22Rv1 (cell line): Measurements from ENCODE around the gene EGFLAM.

Experiments
- H3K27ac ChIP-seq: fragments of 450-650 bp; 2 replicates; pipeline ENCODE4 v1.5.1; 2017
- ZFX ChIP-seq: fragments of 450-650 bp; IDR thresholded peaks from 2 replicates; pipeline ENCODE4 v1.6.1; 2017; ENCODE audit warnings: antibody characterized with exemption, borderline replicate concordance
- TF ChIP-seq, protein P1 (sequence below): fragments of 450-650 bp; IDR thresholded peaks from 2 replicates; pipeline ENCODE4 v1.5.1; 2017; ENCODE audit warnings: mild to moderate bottlenecking

The EGFLAM gene

DNA sequence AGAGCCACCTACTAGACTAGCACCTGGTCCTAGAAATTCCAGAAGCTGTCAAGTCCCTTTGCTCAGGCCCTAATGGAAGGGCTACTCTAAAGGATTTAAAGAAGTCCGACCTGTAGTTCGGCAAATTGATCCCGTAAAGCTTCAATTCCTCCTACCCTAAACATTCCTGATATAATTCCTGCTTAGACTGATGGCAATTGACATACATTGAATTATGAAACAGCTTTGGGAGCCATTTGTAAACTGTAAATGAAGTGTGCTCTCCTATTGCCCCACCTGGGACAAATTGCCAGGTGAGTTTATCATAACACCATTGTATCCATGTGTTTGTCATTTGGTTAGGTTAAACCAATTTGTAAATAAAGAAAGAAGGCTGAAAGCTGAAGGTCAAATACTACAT lies 104.4 kb downstream of the EGFLAM start:
- TF ChIP-seq ZFX: no peak
- TF ChIP-seq, protein P1, sequence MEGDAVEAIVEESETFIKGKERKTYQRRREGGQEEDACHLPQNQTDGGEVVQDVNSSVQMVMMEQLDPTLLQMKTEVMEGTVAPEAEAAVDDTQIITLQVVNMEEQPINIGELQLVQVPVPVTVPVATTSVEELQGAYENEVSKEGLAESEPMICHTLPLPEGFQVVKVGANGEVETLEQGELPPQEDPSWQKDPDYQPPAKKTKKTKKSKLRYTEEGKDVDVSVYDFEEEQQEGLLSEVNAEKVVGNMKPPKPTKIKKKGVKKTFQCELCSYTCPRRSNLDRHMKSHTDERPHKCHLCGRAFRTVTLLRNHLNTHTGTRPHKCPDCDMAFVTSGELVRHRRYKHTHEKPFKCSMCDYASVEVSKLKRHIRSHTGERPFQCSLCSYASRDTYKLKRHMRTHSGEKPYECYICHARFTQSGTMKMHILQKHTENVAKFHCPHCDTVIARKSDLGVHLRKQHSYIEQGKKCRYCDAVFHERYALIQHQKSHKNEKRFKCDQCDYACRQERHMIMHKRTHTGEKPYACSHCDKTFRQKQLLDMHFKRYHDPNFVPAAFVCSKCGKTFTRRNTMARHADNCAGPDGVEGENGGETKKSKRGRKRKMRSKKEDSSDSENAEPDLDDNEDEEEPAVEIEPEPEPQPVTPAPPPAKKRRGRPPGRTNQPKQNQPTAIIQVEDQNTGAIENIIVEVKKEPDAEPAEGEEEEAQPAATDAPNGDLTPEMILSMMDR: no peak
- H3K27ac ChIP-seq: no peak overlapping the region

DNA sequence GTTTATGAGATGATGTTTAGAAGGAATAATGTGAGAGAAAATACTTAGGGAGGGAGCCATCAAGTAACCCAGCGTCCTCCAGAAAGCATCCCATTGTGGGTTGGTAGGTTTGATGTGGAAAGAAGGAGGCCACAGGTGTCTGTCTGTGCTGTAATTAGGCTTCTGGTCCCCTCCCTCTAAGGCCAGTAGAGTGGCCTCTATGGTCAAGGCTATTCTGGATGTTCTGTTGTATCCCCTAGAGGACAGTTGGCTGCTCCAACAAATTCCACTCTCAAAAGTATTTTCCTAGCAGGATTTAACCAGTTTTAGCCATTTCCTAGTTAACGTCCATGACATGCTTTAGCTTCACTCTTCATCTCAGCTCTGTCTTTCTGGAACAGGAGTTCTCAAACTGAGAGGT lies 106.5 kb downstream of the EGFLAM start:
- H3K27ac ChIP-seq: no peak overlapping the region
- TF ChIP-seq, protein P1: no peak
- no peak for TF ChIP-seq ZFX

GRCh38 chr5:38367410-38367809 lies 109.1 kb downstream of the EGFLAM start:
- TF ChIP-seq ZFX: no peak
- TF ChIP-seq, protein P1: no peak
- H3K27ac ChIP-seq: no peak overlapping the region

GRCh38 chr5:38367966-38368365 lies 109.6 kb downstream of the EGFLAM start:
- TF ChIP-seq, protein P1: no peak
- TF ChIP-seq ZFX: no peak
- no peak overlapping the region for H3K27ac ChIP-seq

DNA sequence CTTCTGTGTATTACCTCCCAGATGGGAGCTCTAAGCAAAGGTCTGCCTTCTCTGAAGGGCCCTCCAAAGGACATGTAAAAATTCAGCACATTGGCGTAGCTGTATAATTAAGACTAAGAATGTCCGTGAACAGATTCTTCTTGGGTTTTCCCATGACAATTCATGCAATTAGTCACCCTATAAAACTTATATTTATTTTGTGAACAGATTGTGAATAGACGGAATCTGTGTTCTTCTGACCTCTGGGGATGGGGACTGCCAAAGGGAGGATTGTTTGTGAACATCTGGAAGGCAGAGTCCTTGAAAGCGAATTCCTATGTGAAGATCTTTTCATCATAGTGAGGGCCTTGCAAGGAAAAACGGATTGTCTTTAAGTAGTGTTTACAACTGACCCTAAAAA lies 111.3 kb downstream of the EGFLAM start:
- TF ChIP-seq, protein P1: no peak
- no peak for TF ChIP-seq ZFX
- no peak overlapping the region for H3K27ac ChIP-seq

GRCh38 chr5:38370358-38371100 lies 112.2 kb downstream of the EGFLAM start:
- no peak overlapping the region for H3K27ac ChIP-seq
- no peak for TF ChIP-seq ZFX
- TF ChIP-seq, protein P1: no peak

- no peak for TF ChIP-seq ZFX
- TF ChIP-seq, protein P1: no peak
- no peak overlapping the region for H3K27ac ChIP-seq
Observed at GRCh38 chr5:38371596-38371995, 113.2 kb downstream of the EGFLAM start.
